Neural crest cell (in vitro differentiated cells): ENCODE measurements around the gene ATP5PD. TPM values are rescaled to one million over a fixed set of nuclear protein-coding genes. Genes with fewer than 3 reads are reported as not detected.

Source experiments
- DNase-seq: peaks from one replicate; pipeline ENCODE4 v3.0.0; 2021; ENCODE audit warnings: low read depth, mixed read lengths, low spot score
- H3K27ac Mint-ChIP-seq: one replicate; pipeline ENCODE4 v1.8.0; 2021; ENCODE audit warnings: mild to moderate bottlenecking, mixed read lengths; ENCODE audit not compliant: unreplicated experiment
- H3K27me3 Mint-ChIP-seq: 2 replicates; pipeline ENCODE4 v1.8.0; 2021; ENCODE audit warnings: low read depth, mild to moderate bottlenecking, mixed read lengths
- H3K36me3 Mint-ChIP-seq: 2 replicates; pipeline ENCODE4 v1.8.0; 2021; ENCODE audit warnings: low read depth, mild to moderate bottlenecking, mixed read lengths
- H3K4me1 Mint-ChIP-seq: 2 replicates; pipeline ENCODE4 v1.8.0; 2021; ENCODE audit warnings: mixed read lengths
- H3K4me3 Mint-ChIP-seq: one replicate; pipeline ENCODE4 v1.8.0; 2021; ENCODE audit warnings: mild to moderate bottlenecking, mixed read lengths
- H3K9me3 Mint-ChIP-seq: 2 replicates; pipeline ENCODE4 v1.8.0; 2021; ENCODE audit warnings: mixed read lengths
- CTCF ChIP-seq: fragments of 200-600 bp; sonication (generic); conservative IDR thresholded peaks from 2 replicates; pipeline ENCODE4 v1.5.0; 2021; ENCODE audit warnings: antibody characterized with exemption, mild to moderate bottlenecking
- total RNA-seq: library from RNA; stranded (reverse); gene quantifications from 2 replicates; pipeline ENCODE4 v1.2.1, GENCODE V29; 2021

Gene ATP5PD
- total RNA-seq, 1 donor from 2014 or later: 198 TPM

DNA sequence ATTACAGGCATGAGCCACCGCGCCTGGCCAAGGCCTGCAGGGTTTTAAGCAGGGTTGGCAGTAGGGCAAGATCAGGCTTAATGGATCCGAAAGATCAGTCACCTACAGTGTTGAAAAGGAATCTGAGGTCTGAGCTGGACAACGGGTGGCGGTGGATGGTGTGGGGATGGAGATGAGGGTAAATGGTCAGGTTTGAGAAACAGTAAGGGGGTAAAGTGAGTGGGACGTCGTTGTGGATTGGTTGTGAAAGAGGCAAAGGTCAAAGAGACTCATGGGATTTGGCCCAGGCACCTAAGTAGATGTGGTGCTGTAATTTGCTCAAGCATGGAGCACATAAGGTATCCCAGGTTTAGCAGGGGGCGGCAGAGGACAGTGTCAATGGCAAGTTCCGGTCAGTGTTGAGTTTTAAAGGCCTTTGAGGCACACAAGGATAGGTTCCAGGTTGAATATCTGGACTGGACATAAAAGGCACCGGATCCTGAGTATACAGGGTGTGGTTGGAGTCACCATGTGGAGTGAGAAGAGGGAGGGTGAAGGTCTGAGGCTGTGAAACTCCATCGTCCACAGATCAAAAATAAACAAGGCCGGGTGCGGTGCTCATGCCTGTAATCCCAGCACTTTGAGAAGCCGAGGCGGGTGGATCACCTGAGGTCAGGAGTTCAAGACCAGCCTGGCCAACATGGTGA is 39.9 kb upstream of the ATP5PD start:
- DNase-seq: no peak
- H3K27ac Mint-ChIP-seq: no peak overlapping the region
- peaks cover 52% of the 10 kb centered on the region for H3K4me1 Mint-ChIP-seq
- H3K36me3 Mint-ChIP-seq: no peaks in the 10 kb centered on the region
- TF ChIP-seq CTCF: no peak
- H3K27me3 Mint-ChIP-seq: peaks cover 4% of the 10 kb centered on the region
- peak overlapping the region; percentile 73 for H3K4me3 Mint-ChIP-seq
- H3K9me3 Mint-ChIP-seq: no peaks in the 10 kb centered on the region

DNA sequence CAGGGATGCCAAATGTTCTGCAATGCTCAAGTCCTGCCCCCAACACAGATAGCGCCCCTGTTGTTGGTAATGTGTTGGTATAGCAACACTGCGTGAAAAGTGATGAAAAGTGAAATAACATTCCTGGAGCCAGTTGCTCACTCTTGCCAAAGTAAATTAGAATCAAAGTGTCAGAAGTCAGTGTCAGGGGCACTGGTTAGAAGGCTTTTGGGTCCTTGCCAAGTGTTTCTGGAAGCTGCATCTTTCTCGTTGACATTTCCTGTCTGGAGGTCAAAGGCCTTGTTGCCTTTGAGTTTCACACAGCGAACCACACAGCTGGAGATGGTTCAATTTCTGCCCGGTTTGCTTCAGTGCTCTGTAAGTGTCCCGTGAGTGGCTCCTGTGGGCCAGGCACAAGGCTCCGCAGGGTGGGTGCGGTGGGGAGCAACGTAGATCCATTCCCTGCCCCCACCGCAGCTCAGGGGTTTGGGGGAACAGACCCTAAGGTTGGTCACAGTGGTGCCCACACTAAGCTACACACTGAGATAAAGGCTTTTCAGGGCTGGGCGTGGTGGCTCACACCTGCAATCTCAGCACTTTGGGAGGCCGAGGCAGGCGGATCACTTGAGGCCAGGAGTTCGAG is 37.4 kb upstream of the ATP5PD start:
- Mint-ChIP-seq H3K27me3 (peaks cover 4% of the 10 kb centered on the region), H3K27ac (no peak overlapping the region), H3K36me3 (no peaks in the 10 kb centered on the region), H3K4me3 (no peak overlapping the region), H3K4me1 (peaks cover 48% of the 10 kb centered on the region), H3K9me3 (no peaks in the 10 kb centered on the region)
- DNase-seq: no peak
- no peak for TF ChIP-seq CTCF

- no peak for TF ChIP-seq CTCF
- Mint-ChIP-seq H3K27me3 (peaks cover 4% of the 10 kb centered on the region), H3K9me3 (no peaks in the 10 kb centered on the region), H3K4me1 (peaks cover 44% of the 10 kb centered on the region), H3K4me3 (no peak overlapping the region), H3K36me3 (no peaks in the 10 kb centered on the region), H3K27ac (no peak overlapping the region)
- no peak for DNase-seq
Observed at GRCh38 chr17:75082683-75083082, 35.9 kb upstream of the ATP5PD start.

DNA sequence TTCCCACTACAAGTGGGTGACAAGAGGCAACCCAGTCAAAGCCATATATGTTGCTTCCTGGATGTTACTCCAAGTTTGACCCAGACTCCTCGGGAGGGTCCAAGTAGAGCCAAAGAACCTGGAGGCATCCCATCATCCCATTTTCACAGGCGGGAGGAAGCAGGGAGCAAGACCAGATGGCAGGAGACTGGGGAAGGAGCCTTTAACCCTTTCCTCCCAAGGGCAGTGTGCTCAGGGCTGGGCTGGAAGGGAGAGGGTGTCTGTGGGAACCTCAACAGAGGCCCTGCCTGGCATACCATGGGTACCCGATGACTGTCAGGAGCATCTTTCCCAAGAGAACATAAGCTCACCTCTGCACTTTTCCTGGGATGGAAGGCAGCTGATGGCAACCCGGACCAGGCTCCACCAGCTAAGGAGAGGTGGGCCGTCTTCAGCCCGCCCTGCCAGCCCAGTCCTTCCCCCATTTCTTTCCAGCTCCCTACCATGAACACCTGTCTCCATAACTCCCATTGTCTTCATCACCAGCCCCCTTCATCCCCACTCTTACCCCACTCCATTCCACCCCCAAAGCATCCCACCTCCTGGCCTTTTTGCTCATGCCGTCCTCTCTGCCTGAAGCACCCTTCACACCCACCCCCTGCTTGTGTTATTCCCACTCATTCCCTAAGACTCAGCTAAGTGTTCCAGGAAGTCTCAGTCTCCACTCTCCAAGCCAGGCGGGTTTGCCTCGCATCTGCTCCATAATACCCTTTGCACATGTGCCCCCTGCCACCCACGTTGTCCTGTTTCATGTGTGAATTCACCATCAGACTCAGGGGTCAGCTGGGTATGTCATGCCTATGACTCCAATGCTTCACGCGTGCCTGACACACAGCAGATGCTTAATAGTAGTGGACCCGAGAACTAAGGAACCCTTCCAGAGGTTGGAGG is 35.1 kb upstream of the ATP5PD start:
- no peak overlapping the region for H3K27ac Mint-ChIP-seq
- TF ChIP-seq CTCF: no peak
- H3K9me3 Mint-ChIP-seq: no peaks in the 10 kb centered on the region
- H3K4me1 Mint-ChIP-seq: peaks cover 38% of the 10 kb centered on the region
- peak overlapping the region; percentile 22 for H3K4me3 Mint-ChIP-seq
- DNase-seq: no peak
- no peaks in the 10 kb centered on the region for H3K36me3 Mint-ChIP-seq
- peaks cover 4% of the 10 kb centered on the region for H3K27me3 Mint-ChIP-seq

DNA sequence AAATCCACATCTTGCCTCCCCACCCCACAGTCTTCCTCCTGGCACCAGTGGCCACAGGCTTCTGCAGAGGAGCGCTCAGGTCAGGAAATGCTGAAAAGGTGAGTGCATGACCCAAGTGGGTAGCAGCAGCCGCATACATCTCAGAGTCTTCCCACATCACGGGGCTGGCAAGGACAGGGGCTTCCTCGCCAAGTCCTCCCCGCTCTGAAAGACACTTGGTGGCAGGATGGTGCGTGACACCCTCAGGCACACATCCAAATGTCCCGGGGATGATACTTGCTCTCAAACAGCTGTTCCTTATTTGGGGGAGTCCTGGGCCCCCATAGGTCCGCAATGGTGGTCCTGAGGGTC is 32.2 kb upstream of the ATP5PD start:
- DNase-seq: no peak

More for the DNA sequence above, 32.2 kb upstream of the ATP5PD start:
- Mint-ChIP-seq H3K36me3 (no peaks in the 10 kb centered on the region), H3K27me3 (no peaks in the 10 kb centered on the region), H3K27ac (no peak overlapping the region), H3K4me3 (no peak overlapping the region), H3K9me3 (no peaks in the 10 kb centered on the region), H3K4me1 (peaks cover 23% of the 10 kb centered on the region)
- TF ChIP-seq CTCF: no peak
